Measurements from ENCODE around the gene TMEM183A. TPM values are rescaled to one million over a fixed set of nuclear protein-coding genes. Genes with fewer than 3 reads are reported as not detected.

The TMEM183A gene
- total and polyA plus RNA-seq, 2 donors (not counting 1 experiment from before 2014, with no cell fraction given) = 61.2 to 65.2 TPM

- DNase-seq = no peak
- Mint-ChIP-seq H3K27me3 (no peaks in the 10 kb centered on the region), H3K27ac (peak overlapping the region; percentile 95), H3K4me1 (peaks cover 39% of the 10 kb centered on the region), H3K9me3 (ENCODE audit: insufficient read depth) (no peaks in the 10 kb centered on the region), H3K4me3 (peak overlapping the region; percentile 97)
- H3K4me2 ChIP-seq (replicated peaks; ENCODE audit: low read depth, low read length, poor library complexity, severe bottlenecking) = peak overlapping the region; percentile 95
- peak overlapping the region; percentile 61 to 88 (median 69) for H3K4me3 ChIP-seq (ENCODE audit: control extremely low read depth in 1 of 5, extremely low read depth in 1 of 5, insufficient read depth in 1 of 5, low read depth in 2 of 5, low read length in 4 of 5)
- H3K27me3 ChIP-seq (replicated peaks in 1 of 4; ENCODE audit: control extremely low read depth in 1 of 4, control insufficient read depth in 3 of 4, insufficient read depth in 4 of 4, low read length in 3 of 4) = no peaks in the 10 kb centered on the region
- no peaks in the 10 kb centered on the region for H3K9me3 ChIP-seq (ENCODE audit: control extremely low read depth in 1 of 3, control insufficient read depth in 2 of 3, insufficient read depth in 1 of 3, low read length in 2 of 3)
- H3K4me1 ChIP-seq (ENCODE audit: control insufficient read depth in 2 of 2, insufficient read depth in 2 of 2, low read length in 2 of 2) = peaks cover 28 to 38% of the 10 kb centered on the region in 2 donors
- H3K27ac ChIP-seq (ENCODE audit: low read length in 2 of 2) = peak overlapping the region; percentile 60 to 75
- H2AFZ ChIP-seq (ENCODE audit: insufficient read depth, low read depth, low read length, poor library complexity, severe bottlenecking) = peak overlapping the region; percentile 78
- 4% methylated on average over 21 of the region's 21 CpGs for WGBS (ENCODE audit: insufficient coverage)
- no peaks in the 10 kb centered on the region for H4K20me1 ChIP-seq (ENCODE audit: control insufficient read depth, insufficient read depth, low read length, poor library complexity, severe bottlenecking)
- no peaks in the 10 kb centered on the region for H3K79me2 ChIP-seq (ENCODE audit: control insufficient read depth, insufficient read depth, low read length)
- intact Hi-C loops (cut with micrococcal nuclease) = loop anchor here (1.0 to 10.0 kb wide), 6 partner anchors 9 to 803 kb away; partner anchors contain the start of genes ADIPOR1, PCAT6, PPFIA4 and PTPN7
- no peak for TF ChIP-seq EZH2 (IDR thresholded peaks at IDR 0.05; ENCODE audit: borderline replicate concordance, insufficient read depth, low read depth, low read length, poor library complexity, severe bottlenecking)
- TF ChIP-seq CTCF (IDR thresholded peaks at IDR 0.05) = no peak
- POLR2A ChIA-PET = interaction anchor here (0.7 to 1.9 kb wide), 4 partner anchors 39 to 360 kb away, joined by 3 to 11 read pairs (median 6); partner anchors contain the start of genes PCAT6 and TMEM183A
- H3K36me3 ChIP-seq (replicated peaks in 1 of 2; ENCODE audit: control extremely low read depth in 1 of 2, control insufficient read depth in 1 of 2, extremely low read depth in 1 of 2, insufficient read depth in 2 of 2, low read length in 1 of 2) = peaks cover 0 to 9% of the 10 kb centered on the region in 2 experiments
- CTCF ChIA-PET = interaction anchor here (0.6 to 1.9 kb wide), 10 partner anchors 8 to 1085 kb away, joined by 3 to 13 read pairs (median 4); partner anchors contain the start of genes KLHL12 and TMEM183A
- peak; percentile 1 for ATAC-seq (ENCODE audit: low read depth)
- peak overlapping the region; percentile 73 for H3K9ac ChIP-seq (ENCODE audit: low read length)
Observed at GRCh38 chr1:202967684-202968281, 39.4 kb upstream of the TMEM183A start.

- CTCF ChIA-PET = interaction anchor here (0.7 to 1.9 kb wide), 9 partner anchors 9 to 41 kb away, joined by 3 to 13 read pairs (median 4); partner anchors contain the start of genes KLHL12 and TMEM183A
- peak overlapping the region; percentile 73 for H3K9ac ChIP-seq (ENCODE audit: low read length)
- POLR2A ChIA-PET = interaction anchor here (0.6 to 1.9 kb wide), 4 partner anchors 15 to 157 kb away, joined by 3 to 11 read pairs (median 3); partner anchors contain the start of genes PCAT6, RABIF and TMEM183A
Observed at GRCh38 chr1:202968351-202968750, 38.8 kb upstream of the TMEM183A start.

More at GRCh38 chr1:202968351-202968750, 38.8 kb upstream of the TMEM183A start:
- peaks cover 0 to 5% of the 10 kb centered on the region in 2 experiments for H3K36me3 ChIP-seq (replicated peaks in 1 of 2; ENCODE audit: control extremely low read depth in 1 of 2, control insufficient read depth in 1 of 2, extremely low read depth in 1 of 2, insufficient read depth in 2 of 2, low read length in 1 of 2)
- peak overlapping the region; percentile 61 to 88 (median 69) for H3K4me3 ChIP-seq (ENCODE audit: control extremely low read depth in 1 of 5, extremely low read depth in 1 of 5, insufficient read depth in 1 of 5, low read depth in 2 of 5, low read length in 4 of 5)
- peak overlapping the region; percentile 95 for H3K4me2 ChIP-seq (replicated peaks; ENCODE audit: low read depth, low read length, poor library complexity, severe bottlenecking)
- peaks cover 28 to 38% of the 10 kb centered on the region in 2 donors for H3K4me1 ChIP-seq (ENCODE audit: control insufficient read depth in 2 of 2, insufficient read depth in 2 of 2, low read length in 2 of 2)
- intact Hi-C loops (cut with micrococcal nuclease) = loop anchor here (1.0 to 10.0 kb wide), 5 partner anchors 14 to 804 kb away; partner anchors contain the start of genes PCAT6, PPFIA4, PTPN7 and RABIF
- Mint-ChIP-seq H3K27me3 (no peaks in the 10 kb centered on the region), H3K4me1 (peaks cover 39% of the 10 kb centered on the region), H3K27ac (peak overlapping the region; percentile 95), H3K9me3 (ENCODE audit: insufficient read depth) (no peaks in the 10 kb centered on the region), H3K4me3 (peak overlapping the region; percentile 97)
- no peaks in the 10 kb centered on the region for H4K20me1 ChIP-seq (ENCODE audit: control insufficient read depth, insufficient read depth, low read length, poor library complexity, severe bottlenecking)
- no peak for ATAC-seq (ENCODE audit: low read depth)
- no peaks in the 10 kb centered on the region for H3K27me3 ChIP-seq (replicated peaks in 1 of 4; ENCODE audit: control extremely low read depth in 1 of 4, control insufficient read depth in 3 of 4, insufficient read depth in 4 of 4, low read length in 3 of 4)
- peak overlapping the region; percentile 78 for H2AFZ ChIP-seq (ENCODE audit: insufficient read depth, low read depth, low read length, poor library complexity, severe bottlenecking)
- no peak for TF ChIP-seq EZH2 (IDR thresholded peaks at IDR 0.05; ENCODE audit: borderline replicate concordance, insufficient read depth, low read depth, low read length, poor library complexity, severe bottlenecking)
- TF ChIP-seq CTCF (IDR thresholded peaks at IDR 0.05) = no peak
- H3K27ac ChIP-seq (ENCODE audit: low read length in 2 of 2) = peak overlapping the region; percentile 60 to 75
- WGBS (ENCODE audit: insufficient coverage) = no CpG with 5 or more reads among the region's 3 CpGs
- no peaks in the 10 kb centered on the region for H3K79me2 ChIP-seq (ENCODE audit: control insufficient read depth, insufficient read depth, low read length)
- no peak for DNase-seq
- no peaks in the 10 kb centered on the region for H3K9me3 ChIP-seq (ENCODE audit: control extremely low read depth in 1 of 3, control insufficient read depth in 2 of 3, insufficient read depth in 1 of 3, low read length in 2 of 3)
